SU-DHL-6 (cell line): ENCODE results near the gene VPS52.

Source experiments
- H2AFZ ChIP-seq: fragments of 200-600 bp; sonication (generic); 2 replicates; pipeline ENCODE4 v1.6.1; 2014; ENCODE audit warnings: low read depth, mild to moderate bottlenecking, moderate library complexity, mixed read lengths, antibody characterized with exemption, low read length; ENCODE audit not compliant: severe bottlenecking
- H3F3A ChIP-seq: fragments of 200-600 bp; shearing (Covaris generic); 2 replicates; pipeline ENCODE4 v1.6.0; 2016; ENCODE audit warnings: antibody characterized with exemption, mild to moderate bottlenecking; ENCODE audit not compliant: insufficient read depth
- H3K27ac ChIP-seq: fragments of 200-600 bp; sonication (generic); 2 replicates; pipeline ENCODE4 v1.5.1; 2016; ENCODE audit warnings: low read depth, mild to moderate bottlenecking, low read length, moderate library complexity, mixed read lengths
- H3K27me3 ChIP-seq: fragments of 200-600 bp; sonication (generic), shearing (Covaris generic); 2 replicates; pipeline ENCODE4 v1.6.0; 2014; ENCODE audit warnings: mild to moderate bottlenecking, low read length
- H3K36me3 ChIP-seq: fragments of 200-600 bp; sonication (generic); 2 replicates; pipeline ENCODE4 v1.6.1; 2014; ENCODE audit warnings: mild to moderate bottlenecking, low read length, mixed read lengths
- H3K4me2 ChIP-seq: fragments of 300-600, 200-600 bp; shearing (Covaris generic), sonication (generic); 2 replicates; pipeline ENCODE4 v1.6.0; 2014; ENCODE audit warnings: low read length, low read depth, mild to moderate bottlenecking; ENCODE audit not compliant: poor library complexity, severe bottlenecking
- H3K4me3 ChIP-seq: fragments of 200-600 bp; sonication (generic); 2 replicates; pipeline ENCODE4 v1.5.1; 2014; ENCODE audit warnings: antibody characterized with exemption, low read length, mild to moderate bottlenecking, mixed read lengths; ENCODE audit not compliant: insufficient read depth, poor library complexity, severe bottlenecking
- H3K79me2 ChIP-seq: fragments of 200-600 bp; sonication (generic); 2 replicates; pipeline ENCODE4 v1.6.1; 2014; ENCODE audit warnings: mild to moderate bottlenecking, low read length, moderate library complexity; ENCODE audit not compliant: insufficient read depth
- H3K9ac ChIP-seq: fragments of 200-600 bp; sonication (generic); 2 replicates; pipeline ENCODE4 v1.7.0; 2014; ENCODE audit warnings: mild to moderate bottlenecking, low read length
- H3K9me2 ChIP-seq: fragments of 200-600 bp; sonication (generic); replicated peaks from 2 replicates; pipeline ENCODE4 v1.6.1; 2014; ENCODE audit warnings: low read length; ENCODE audit not compliant: insufficient read depth
- H3K9me3 ChIP-seq: fragments of 200-600 bp; sonication (generic); 2 replicates; pipeline ENCODE4 v1.6.1; 2014; ENCODE audit warnings: low read length, mixed read lengths; ENCODE audit not compliant: insufficient read depth
- H4K20me1 ChIP-seq: fragments of 200-600 bp; sonication (generic); 2 replicates; pipeline ENCODE4 v1.6.1; 2014; ENCODE audit warnings: low read depth, mild to moderate bottlenecking, antibody characterized with exemption, low read length, moderate library complexity, mixed read lengths
- EZH2phosphoT487 ChIP-seq: fragments of 200-600 bp; sonication (generic), shearing (Covaris generic); conservative IDR thresholded peaks from 2 replicates; pipeline ENCODE4 v1.6.1; 2018; ENCODE audit warnings: mild to moderate bottlenecking, antibody characterized with exemption, low read length, moderate library complexity, mixed read lengths
- TF ChIP-seq, protein P1 (sequence below): fragments of 200-600 bp; sonication (generic); IDR thresholded peaks from one replicate; pipeline ENCODE4 v1.5.1; 2017; ENCODE audit warnings: antibody characterized with exemption, mild to moderate bottlenecking, low read length, moderate library complexity; ENCODE audit not compliant: insufficient read depth, poor library complexity, severe bottlenecking

Gene VPS52

DNA sequence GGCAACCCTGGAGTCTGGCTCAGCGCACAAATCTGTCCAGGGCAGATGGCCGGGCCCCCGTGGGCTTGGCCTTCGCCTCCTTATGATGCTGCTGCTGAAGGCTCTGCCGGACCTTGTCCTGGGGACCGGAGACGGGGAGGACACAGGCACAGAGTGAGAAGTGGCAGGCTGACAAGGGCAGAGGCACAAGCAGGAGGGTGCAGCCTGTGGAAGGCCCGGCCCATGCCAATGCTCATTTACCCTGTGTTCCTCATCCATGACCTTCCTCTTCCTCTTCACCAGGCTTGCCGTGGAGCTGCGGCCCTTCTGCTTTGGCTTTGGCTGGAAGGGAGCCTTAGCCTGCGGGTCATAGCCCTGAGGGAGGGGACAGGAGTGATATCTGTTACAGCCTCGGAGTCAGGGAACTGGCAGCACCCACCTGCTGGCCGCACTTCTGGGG, 7.6 kb upstream of the VPS52 start:
- TF ChIP-seq EZH2phosphoT487: no peak
- TF ChIP-seq, protein P1, sequence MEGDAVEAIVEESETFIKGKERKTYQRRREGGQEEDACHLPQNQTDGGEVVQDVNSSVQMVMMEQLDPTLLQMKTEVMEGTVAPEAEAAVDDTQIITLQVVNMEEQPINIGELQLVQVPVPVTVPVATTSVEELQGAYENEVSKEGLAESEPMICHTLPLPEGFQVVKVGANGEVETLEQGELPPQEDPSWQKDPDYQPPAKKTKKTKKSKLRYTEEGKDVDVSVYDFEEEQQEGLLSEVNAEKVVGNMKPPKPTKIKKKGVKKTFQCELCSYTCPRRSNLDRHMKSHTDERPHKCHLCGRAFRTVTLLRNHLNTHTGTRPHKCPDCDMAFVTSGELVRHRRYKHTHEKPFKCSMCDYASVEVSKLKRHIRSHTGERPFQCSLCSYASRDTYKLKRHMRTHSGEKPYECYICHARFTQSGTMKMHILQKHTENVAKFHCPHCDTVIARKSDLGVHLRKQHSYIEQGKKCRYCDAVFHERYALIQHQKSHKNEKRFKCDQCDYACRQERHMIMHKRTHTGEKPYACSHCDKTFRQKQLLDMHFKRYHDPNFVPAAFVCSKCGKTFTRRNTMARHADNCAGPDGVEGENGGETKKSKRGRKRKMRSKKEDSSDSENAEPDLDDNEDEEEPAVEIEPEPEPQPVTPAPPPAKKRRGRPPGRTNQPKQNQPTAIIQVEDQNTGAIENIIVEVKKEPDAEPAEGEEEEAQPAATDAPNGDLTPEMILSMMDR: no peak
- H3K9me3 ChIP-seq: no peaks in the 10 kb centered on the region
- H3K4me3 ChIP-seq: no peak overlapping the region
- no peak overlapping the region for H3K4me2 ChIP-seq
- H3K27me3 ChIP-seq: no peaks in the 10 kb centered on the region
- peaks cover 64% of the 10 kb centered on the region for H3F3A ChIP-seq
- H3K79me2 ChIP-seq: peaks cover 13% of the 10 kb centered on the region
- no peak overlapping the region for H3K27ac ChIP-seq
- no peak overlapping the region for H3K9ac ChIP-seq
- H3K36me3 ChIP-seq: peaks cover 14% of the 10 kb centered on the region; the same call in 1 of the 2 replicates
- H4K20me1 ChIP-seq: peaks cover 5% of the 10 kb centered on the region; the same call in 1 of the 2 replicates
- no peaks in the 10 kb centered on the region for H3K9me2 ChIP-seq
- H2AFZ ChIP-seq: no peak overlapping the region

DNA sequence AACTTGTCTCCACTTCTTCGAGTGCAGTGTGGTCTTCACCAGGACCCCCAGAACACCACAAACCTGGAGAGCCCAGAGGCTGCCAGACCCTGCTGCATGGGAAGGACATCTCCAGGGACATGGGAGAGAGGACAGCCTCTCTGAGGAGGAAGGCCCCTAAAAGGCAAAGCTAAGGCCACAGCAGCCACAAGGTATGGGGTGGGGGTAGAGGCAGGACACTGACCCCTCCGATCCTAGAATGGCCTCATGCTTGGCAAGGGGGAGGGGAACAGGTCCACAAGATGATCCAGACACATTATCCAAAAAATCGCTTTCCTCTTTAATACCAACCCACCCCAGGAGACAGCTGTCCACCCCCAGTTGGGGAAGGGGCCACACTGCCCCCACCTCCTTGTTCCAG, 7.1 kb upstream of the VPS52 start:
- Histone ChIP-seq H3F3A (peaks cover 68% of the 10 kb centered on the region), H2AFZ (no peak overlapping the region), H3K9ac (no peak overlapping the region), H3K4me2 (no peak overlapping the region), H3K36me3 (peaks cover 16% of the 10 kb centered on the region), H3K27ac (peak overlapping the region; percentile 90; the same call in 1 of the 2 replicates), H3K9me2 (no peaks in the 10 kb centered on the region), H4K20me1 (peaks cover 9% of the 10 kb centered on the region; the same call in 1 of the 2 replicates), H3K9me3 (no peaks in the 10 kb centered on the region), H3K27me3 (no peaks in the 10 kb centered on the region), H3K4me3 (no peak overlapping the region), H3K79me2 (peaks cover 18% of the 10 kb centered on the region)
- TF ChIP-seq, protein P1: no peak
- no peak for TF ChIP-seq EZH2phosphoT487

DNA sequence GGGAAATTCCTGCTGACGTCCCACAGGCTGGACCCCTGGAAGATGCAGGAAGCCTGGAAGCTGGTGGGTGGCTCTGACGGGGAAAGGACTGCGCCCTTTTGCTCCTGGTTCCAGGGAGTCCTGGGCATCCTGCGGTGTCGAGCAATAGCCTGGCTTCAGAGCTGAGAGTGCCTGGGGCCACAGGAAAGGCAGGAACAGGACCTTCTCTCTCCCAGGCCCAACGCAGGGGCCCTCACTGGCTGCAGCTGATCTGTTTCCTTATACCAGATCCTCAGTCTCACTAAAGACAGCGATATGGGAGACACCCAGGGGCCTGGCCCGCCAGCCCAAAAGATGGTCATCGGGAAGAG, 6.7 kb upstream of the VPS52 start:
- Histone ChIP-seq H3K27me3 (no peaks in the 10 kb centered on the region), H3K9me2 (no peaks in the 10 kb centered on the region), H3K79me2 (peaks cover 22% of the 10 kb centered on the region), H4K20me1 (peaks cover 13% of the 10 kb centered on the region), H2AFZ (no peak overlapping the region), H3F3A (peaks cover 73% of the 10 kb centered on the region), H3K27ac (peak overlapping the region; percentile 90), H3K4me2 (peak overlapping the region; percentile 88), H3K4me3 (no peak overlapping the region), H3K9ac (0 out of 2 replicates have a peak overlapping the region, but pooled peaks have one; percentile 75), H3K9me3 (no peaks in the 10 kb centered on the region), H3K36me3 (peaks cover 21% of the 10 kb centered on the region)
- TF ChIP-seq, protein P1: no peak
- TF ChIP-seq EZH2phosphoT487: no peak
